RWPE1 (cell line): Measurements from ENCODE around the gene SURF4.

Experiments used
- CTCF ChIA-PET: fragments of 350-600 bp; sonication (Branson Sonifier 250); formaldehyde crosslinking; extraction: SDS; loops from one replicate; lab custom pipeline; 2021; lab: Yijun Ruan, JAX
- POLR2A ChIA-PET: fragments of 400-600 bp; formaldehyde crosslinking; extraction: SDS; loops from one replicate; lab custom pipeline; 2020; ENCODE audit warnings: antibody characterized with exemption; ENCODE audit not compliant: low non-redundant PET; lab: Yijun Ruan, JAX
- DNase-seq: peaks from one replicate; pipeline ENCODE4 v3.0.0; 2012; ENCODE audit warnings: low spot score
- H3K27ac ChIP-seq: fragments of 450-650 bp; 2 replicates; pipeline ENCODE4 v1.5.1; 2017
- CTCF ChIP-seq: fragments of 450-650 bp; conservative IDR thresholded peaks from 2 replicates; pipeline ENCODE4 v1.5.1; 2017; ENCODE audit warnings: low read depth, mild to moderate bottlenecking

Gene SURF4

GRCh38 chr9:133401588-133401987, 25.7 kb upstream of the SURF4 start:
- POLR2A ChIA-PET, result no interaction called here

GRCh38 chr9:133400292-133400691, 24.4 kb upstream of the SURF4 start:
- TF ChIP-seq CTCF, result no peak
- ChIA-PET POLR2A (interaction anchor here (0.6 kb wide), 1 partner anchor 65 kb away, joined by 9 read pairs; no protein-coding TSS in a partner anchor), CTCF (interaction anchor here (1.0 kb wide), 2 partner anchors 13 to 86 kb away, joined by 3 read pairs; no protein-coding TSS in a partner anchor)
- DNase-seq, result no peak
- no peak overlapping the region for H3K27ac ChIP-seq

More at GRCh38 chr9:133401588-133401987, 25.7 kb upstream of the SURF4 start:
- no peak for TF ChIP-seq CTCF
- CTCF ChIA-PET, result interaction anchor here (1.5 kb wide), 1 partner anchor 55 kb away, joined by 6 read pairs; no protein-coding TSS in a partner anchor
- no peak overlapping the region for H3K27ac ChIP-seq
- DNase-seq, result no peak

- ChIA-PET CTCF (interaction anchor here (0.6 to 1.1 kb wide), 3 partner anchors 20 to 93 kb away, joined by 3 to 4 read pairs (median 3); no protein-coding TSS in a partner anchor), POLR2A (no interaction called here)
- no peak for DNase-seq
- H3K27ac ChIP-seq, result no peak overlapping the region
- TF ChIP-seq CTCF, result no peak
Measured at GRCh38 chr9:133397895-133398294, 22.0 kb upstream of the SURF4 start.

GRCh38 chr9:133397370-133397769, 21.5 kb upstream of the SURF4 start:
- TF ChIP-seq CTCF, result no peak
- H3K27ac ChIP-seq, result no peak overlapping the region
- no peak for DNase-seq
- ChIA-PET CTCF (interaction anchor here (0.7 kb wide), 1 partner anchor 942 kb away, joined by 3 read pairs; no protein-coding TSS in a partner anchor), POLR2A (no interaction called here)

- TF ChIP-seq CTCF, result no peak
- H3K27ac ChIP-seq, result no peak overlapping the region
- CTCF ChIA-PET, result interaction anchor here (0.7 kb wide), 1 partner anchor 942 kb away, joined by 3 read pairs; no protein-coding TSS in a partner anchor
- no peak for DNase-seq
- POLR2A ChIA-PET, result no interaction called here
Measured at GRCh38 chr9:133396952-133397351, 21.1 kb upstream of the SURF4 start.

- TF ChIP-seq CTCF, result no peak
- no peak for DNase-seq
- CTCF ChIA-PET, result interaction anchor here (0.5 to 2.1 kb wide), 4 partner anchors 17 to 209 kb away, joined by 3 to 6 read pairs (median 3); no protein-coding TSS in a partner anchor
- POLR2A ChIA-PET, result interaction anchor here (0.6 kb wide), 1 partner anchor 382 kb away, joined by 5 read pairs; no protein-coding TSS in a partner anchor
- no peak overlapping the region for H3K27ac ChIP-seq
Measured at GRCh38 chr9:133394687-133395271, 18.9 kb upstream of the SURF4 start.
